UCSD-AML1 (cell line): Measurements from ENCODE around the gene TSPYL1.
"Not testable (repeated sequence)": the region's sequence is repeated elsewhere in the genome, so short reads cannot be mapped to it uniquely, and the experiment has no call there.

Source experiments
- DNase-seq: peaks from one replicate; lab custom pipeline; 2025; ENCODE audit not compliant: unreplicated experiment; lab: John Stamatoyannopoulos, UW

TSPYL1 gene

GRCh38 chr6:116279232-116280160, at the start of gene TSPYL1:
Gene TSPYL1 (minus strand): TSS chr6:116279930. CDS start chr6:116279830, 100 bp downstream.
- DNase-seq, result peak; percentile 92

GRCh38 chr6:116329156-116329555, 49.4 kb upstream of the TSPYL1 start:
- DNase-seq, result no peak

- DNase-seq, result no peak
Observed at GRCh38 chr6:116328528-116328903, 48.8 kb upstream of the TSPYL1 start.

- no peak for DNase-seq
Observed at GRCh38 chr6:116327803-116328527, 48.2 kb upstream of the TSPYL1 start.

- DNase-seq, result no peak
Observed at GRCh38 chr6:116326996-116327395, 47.3 kb upstream of the TSPYL1 start.

GRCh38 chr6:116326181-116326671, 46.5 kb upstream of the TSPYL1 start:
- DNase-seq, result no peak

- DNase-seq, result not testable (repeated sequence)
Observed at GRCh38 chr6:116325634-116326132, 46.0 kb upstream of the TSPYL1 start.

- no peak for DNase-seq
Observed at GRCh38 chr6:116323863-116324262, 44.1 kb upstream of the TSPYL1 start.

GRCh38 chr6:116321933-116322332, 42.2 kb upstream of the TSPYL1 start:
- DNase-seq, result not testable (repeated sequence)

GRCh38 chr6:116316772-116317467, 37.2 kb upstream of the TSPYL1 start:
- DNase-seq, result no peak

- DNase-seq, result no peak
Observed at GRCh38 chr6:116314878-116315277, 35.1 kb upstream of the TSPYL1 start.

GRCh38 chr6:116314218-116314617, 34.5 kb upstream of the TSPYL1 start:
- no peak for DNase-seq

- DNase-seq, result no peak
Observed at GRCh38 chr6:116313101-116313776, 33.5 kb upstream of the TSPYL1 start.

- DNase-seq, result no peak
Observed at GRCh38 chr6:116309657-116310056, 29.9 kb upstream of the TSPYL1 start.

- DNase-seq, result no peak
Observed at GRCh38 chr6:116309001-116309400, 29.3 kb upstream of the TSPYL1 start.

- DNase-seq, result no peak
Observed at GRCh38 chr6:116307633-116308032, 27.9 kb upstream of the TSPYL1 start.

- DNase-seq, result no peak
Observed at GRCh38 chr6:116307001-116307400, 27.3 kb upstream of the TSPYL1 start.

- DNase-seq, result no peak
Observed at GRCh38 chr6:116304538-116305097, 24.9 kb upstream of the TSPYL1 start.

- DNase-seq, result no peak
Observed at GRCh38 chr6:116301104-116301503, 21.4 kb upstream of the TSPYL1 start.

GRCh38 chr6:116300566-116300965, 20.8 kb upstream of the TSPYL1 start:
- no peak for DNase-seq
